GM12878 (cell line): ENCODE measurements around the gene TBL1XR1.

Experiments used
- CREM ChIP-seq: IDR thresholded peaks from 2 replicates; pipeline ENCODE4 v1.6.1; 2014; ENCODE audit warnings: antibody characterized with exemption, low read depth
- CTCF ChIP-seq, 3 experiments: IDR thresholded peaks in 2 of 3; conservative IDR thresholded peaks in 1 of 3; 2 replicates each; pipeline ENCODE4 v1.5.1; 2011; ENCODE audit warnings: low read depth in 3 of 3, low read length in 3 of 3, mild to moderate bottlenecking in 3 of 3, control low read depth in 2 of 3, moderate library complexity in 2 of 3, inconsistent platforms in 1 of 3, mixed read lengths in 1 of 3; ENCODE audit not compliant: control insufficient read depth in 2 of 3, insufficient read depth in 1 of 3; ENCODE audit errors: extremely low read depth in 1 of 3
- E4F1 ChIP-seq: fragments of 450-650 bp; IDR thresholded peaks from 2 replicates; pipeline ENCODE4 v1.6.1; 2018; ENCODE audit warnings: borderline replicate concordance, mild to moderate bottlenecking; ENCODE audit not compliant: partially characterized antibody
- EGR1 ChIP-seq, 2 experiments: IDR thresholded peaks; 1 replicate in 1 of 2; 2 replicates in 1 of 2; pipeline ENCODE4 v1.6.1; 2011 to 2012; ENCODE audit warnings: low read depth in 2 of 2, low read length in 2 of 2, borderline replicate concordance in 1 of 2, mild to moderate bottlenecking in 1 of 2, moderate library complexity in 1 of 2
- EP300 ChIP-seq, 2 experiments: fragments of 150-350 bp in 1 of 2; IDR thresholded peaks; 2 replicates each; pipeline ENCODE4 v1.6.1; 2011 to 2012; ENCODE audit warnings: low read depth in 2 of 2, low read length in 2 of 2, borderline replicate concordance in 1 of 2, improper control_type of control experiment in 1 of 2, inconsistent platforms in 1 of 2; ENCODE audit not compliant: control insufficient read depth in 1 of 2
- FOXM1 ChIP-seq: IDR thresholded peaks from 2 replicates; pipeline ENCODE4 v1.6.1; 2012; ENCODE audit warnings: low read depth, mild to moderate bottlenecking, inconsistent platforms, low read length, moderate library complexity
- MAX ChIP-seq: IDR thresholded peaks from 2 replicates; pipeline ENCODE4 v1.6.1; 2012; ENCODE audit warnings: low read depth, low read length, improper control_type of control experiment
- POLR2A ChIP-seq: IDR thresholded peaks from 2 replicates; pipeline ENCODE4 v1.6.1; 2011; ENCODE audit warnings: low read depth, mild to moderate bottlenecking, low read length
- POLR2AphosphoS5 ChIP-seq: IDR thresholded peaks from 2 replicates; pipeline ENCODE4 v1.6.1; 2011; ENCODE audit warnings: mild to moderate bottlenecking, low read length, inconsistent platforms
- RAD21 ChIP-seq: IDR thresholded peaks from 2 replicates; pipeline ENCODE4 v1.6.1; 2011; ENCODE audit warnings: mild to moderate bottlenecking, low read depth, low read length, moderate library complexity; ENCODE audit not compliant: insufficient read depth
- USF1 ChIP-seq: IDR thresholded peaks from 2 replicates; pipeline ENCODE4 v1.6.1; 2011; ENCODE audit warnings: borderline replicate concordance, low read depth, mild to moderate bottlenecking, moderate library complexity, mixed read lengths, low read length; ENCODE audit not compliant: insufficient read depth; ENCODE audit errors: extremely low read length
- ZBTB11 ChIP-seq: fragments of 450-650 bp; formaldehyde crosslinking; IDR thresholded peaks from 2 replicates; pipeline ENCODE4 v1.5.0; 2022; ENCODE audit warnings: mild to moderate bottlenecking, missing genetic modification characterization
- TF ChIP-seq, protein P1 (sequence below): fragments of 450-650 bp; IDR thresholded peaks from 2 replicates; pipeline ENCODE4 v1.6.1; 2018; ENCODE audit warnings: mild to moderate bottlenecking, low read depth, moderate library complexity; ENCODE audit not compliant: partially characterized antibody
- TF ChIP-seq, protein P2 (sequence below): IDR thresholded peaks from 2 replicates; pipeline ENCODE4 v1.6.1; 2012; ENCODE audit warnings: mild to moderate bottlenecking, low read depth, low read length

DNA sequence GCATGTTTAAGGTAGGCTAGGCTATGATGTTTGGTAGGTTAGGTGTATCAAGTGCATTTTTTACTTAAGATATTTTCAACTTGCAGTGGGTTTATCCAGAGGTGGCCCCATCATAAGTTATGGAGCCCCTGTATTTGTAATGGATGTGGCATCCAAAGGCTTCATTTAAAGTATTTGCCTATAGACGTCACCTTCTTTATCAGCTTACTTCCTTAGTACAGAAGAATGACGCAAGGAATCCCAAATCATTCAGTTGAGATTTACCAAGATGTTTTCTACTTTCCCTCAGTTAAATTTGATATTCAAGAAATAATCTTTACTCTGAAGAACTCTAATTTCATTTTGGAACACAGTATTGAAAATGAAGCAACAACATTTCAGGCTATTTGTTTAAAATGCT is 201.3 kb downstream of the TBL1XR1 start:
- TF ChIP-seq RAD21 = no peak
- TF ChIP-seq, protein P1, sequence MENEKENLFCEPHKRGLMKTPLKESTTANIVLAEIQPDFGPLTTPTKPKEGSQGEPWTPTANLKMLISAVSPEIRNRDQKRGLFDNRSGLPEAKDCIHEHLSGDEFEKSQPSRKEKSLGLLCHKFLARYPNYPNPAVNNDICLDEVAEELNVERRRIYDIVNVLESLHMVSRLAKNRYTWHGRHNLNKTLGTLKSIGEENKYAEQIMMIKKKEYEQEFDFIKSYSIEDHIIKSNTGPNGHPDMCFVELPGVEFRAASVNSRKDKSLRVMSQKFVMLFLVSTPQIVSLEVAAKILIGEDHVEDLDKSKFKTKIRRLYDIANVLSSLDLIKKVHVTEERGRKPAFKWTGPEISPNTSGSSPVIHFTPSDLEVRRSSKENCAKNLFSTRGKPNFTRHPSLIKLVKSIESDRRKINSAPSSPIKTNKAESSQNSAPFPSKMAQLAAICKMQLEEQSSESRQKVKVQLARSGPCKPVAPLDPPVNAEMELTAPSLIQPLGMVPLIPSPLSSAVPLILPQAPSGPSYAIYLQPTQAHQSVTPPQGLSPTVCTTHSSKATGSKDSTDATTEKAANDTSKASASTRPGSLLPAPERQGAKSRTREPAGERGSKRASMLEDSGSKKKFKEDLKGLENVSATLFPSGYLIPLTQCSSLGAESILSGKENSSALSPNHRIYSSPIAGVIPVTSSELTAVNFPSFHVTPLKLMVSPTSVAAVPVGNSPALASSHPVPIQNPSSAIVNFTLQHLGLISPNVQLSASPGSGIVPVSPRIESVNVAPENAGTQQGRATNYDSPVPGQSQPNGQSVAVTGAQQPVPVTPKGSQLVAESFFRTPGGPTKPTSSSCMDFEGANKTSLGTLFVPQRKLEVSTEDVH = no peak
- no peak for TF ChIP-seq EGR1 (IDR thresholded peaks at IDR 0.05; ENCODE audit: borderline replicate concordance in 1 of 2, low read depth in 2 of 2, low read length in 2 of 2)
- TF ChIP-seq CREM = no peak
- no peak for TF ChIP-seq CTCF (IDR thresholded peaks at IDR 0.05 in 2 of 3, conservative IDR thresholded peaks at IDR 0.05 in 1 of 3; ENCODE audit: control insufficient read depth in 2 of 3, extremely low read depth in 1 of 3, insufficient read depth in 1 of 3, low read depth in 3 of 3, low read length in 3 of 3)
- no peak for TF ChIP-seq POLR2A
- no peak for TF ChIP-seq USF1
- TF ChIP-seq, protein P2, sequence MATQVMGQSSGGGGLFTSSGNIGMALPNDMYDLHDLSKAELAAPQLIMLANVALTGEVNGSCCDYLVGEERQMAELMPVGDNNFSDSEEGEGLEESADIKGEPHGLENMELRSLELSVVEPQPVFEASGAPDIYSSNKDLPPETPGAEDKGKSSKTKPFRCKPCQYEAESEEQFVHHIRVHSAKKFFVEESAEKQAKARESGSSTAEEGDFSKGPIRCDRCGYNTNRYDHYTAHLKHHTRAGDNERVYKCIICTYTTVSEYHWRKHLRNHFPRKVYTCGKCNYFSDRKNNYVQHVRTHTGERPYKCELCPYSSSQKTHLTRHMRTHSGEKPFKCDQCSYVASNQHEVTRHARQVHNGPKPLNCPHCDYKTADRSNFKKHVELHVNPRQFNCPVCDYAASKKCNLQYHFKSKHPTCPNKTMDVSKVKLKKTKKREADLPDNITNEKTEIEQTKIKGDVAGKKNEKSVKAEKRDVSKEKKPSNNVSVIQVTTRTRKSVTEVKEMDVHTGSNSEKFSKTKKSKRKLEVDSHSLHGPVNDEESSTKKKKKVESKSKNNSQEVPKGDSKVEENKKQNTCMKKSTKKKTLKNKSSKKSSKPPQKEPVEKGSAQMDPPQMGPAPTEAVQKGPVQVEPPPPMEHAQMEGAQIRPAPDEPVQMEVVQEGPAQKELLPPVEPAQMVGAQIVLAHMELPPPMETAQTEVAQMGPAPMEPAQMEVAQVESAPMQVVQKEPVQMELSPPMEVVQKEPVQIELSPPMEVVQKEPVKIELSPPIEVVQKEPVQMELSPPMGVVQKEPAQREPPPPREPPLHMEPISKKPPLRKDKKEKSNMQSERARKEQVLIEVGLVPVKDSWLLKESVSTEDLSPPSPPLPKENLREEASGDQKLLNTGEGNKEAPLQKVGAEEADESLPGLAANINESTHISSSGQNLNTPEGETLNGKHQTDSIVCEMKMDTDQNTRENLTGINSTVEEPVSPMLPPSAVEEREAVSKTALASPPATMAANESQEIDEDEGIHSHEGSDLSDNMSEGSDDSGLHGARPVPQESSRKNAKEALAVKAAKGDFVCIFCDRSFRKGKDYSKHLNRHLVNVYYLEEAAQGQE = no peak
- TF ChIP-seq FOXM1 = no peak
- TF ChIP-seq MAX = no peak
- TF ChIP-seq E4F1 = no peak
- no peak for TF ChIP-seq EP300 (IDR thresholded peaks at IDR 0.05; ENCODE audit: borderline replicate concordance in 1 of 2, control insufficient read depth in 1 of 2, low read depth in 2 of 2, low read length in 2 of 2)
- no peak for TF ChIP-seq POLR2AphosphoS5
- TF ChIP-seq ZBTB11 = no peak
